Measurements from ENCODE around the gene LARP1B.
"Not testable (repeated sequence)": the region's sequence is repeated elsewhere in the genome, so short reads cannot be mapped to it uniquely, and the experiment has no call there.

LARP1B gene

GRCh38 chr4:128060699-128061565 is at the start of gene LARP1B:
Gene LARP1B, plus strand, starts transcription at chr4:128061312. Its CDS starts 13,640 bp downstream, at chr4:128074952.
- in situ Hi-C loops (cut with HindIII; ENCODE audit: low sequenced_read_pairs): no loop called here

- in situ Hi-C loops (cut with HindIII; ENCODE audit: low sequenced_read_pairs): no loop called here
Measured at GRCh38 chr4:128025319-128025718, 35.8 kb upstream of the LARP1B start.

GRCh38 chr4:128029907-128030306 is 31.2 kb upstream of the LARP1B start:
- in situ Hi-C loops (cut with HindIII; ENCODE audit: low sequenced_read_pairs): no loop called here

- in situ Hi-C loops (cut with HindIII; ENCODE audit: low sequenced_read_pairs): no loop called here
Measured at GRCh38 chr4:128031756-128032384, 29.2 kb upstream of the LARP1B start.

- in situ Hi-C loops (cut with HindIII; ENCODE audit: low sequenced_read_pairs): no loop called here
Measured at GRCh38 chr4:128039568-128039967, 21.5 kb upstream of the LARP1B start.

- in situ Hi-C loops (cut with HindIII; ENCODE audit: low sequenced_read_pairs): not testable (repeated sequence)
Measured at GRCh38 chr4:128047019-128047418, 14.1 kb upstream of the LARP1B start.

GRCh38 chr4:128047514-128047913 is 13.6 kb upstream of the LARP1B start:
- in situ Hi-C loops (cut with HindIII; ENCODE audit: low sequenced_read_pairs): not testable (repeated sequence)

GRCh38 chr4:128051229-128051628 is 9.9 kb upstream of the LARP1B start:
- in situ Hi-C loops (cut with HindIII; ENCODE audit: low sequenced_read_pairs): not testable (repeated sequence)

GRCh38 chr4:128054907-128055306 is 6.2 kb upstream of the LARP1B start:
- in situ Hi-C loops (cut with HindIII; ENCODE audit: low sequenced_read_pairs): not testable (repeated sequence)

- in situ Hi-C loops (cut with HindIII; ENCODE audit: low sequenced_read_pairs): not testable (repeated sequence)
Measured at GRCh38 chr4:128055441-128056206, 5.5 kb upstream of the LARP1B start.

- in situ Hi-C loops (cut with HindIII; ENCODE audit: low sequenced_read_pairs): no loop called here
Measured at GRCh38 chr4:128056396-128056795, 4.7 kb upstream of the LARP1B start.

GRCh38 chr4:128060121-128060698 is 902 bp upstream of the LARP1B start:
- in situ Hi-C loops (cut with HindIII; ENCODE audit: low sequenced_read_pairs): no loop called here

- in situ Hi-C loops (cut with HindIII; ENCODE audit: low sequenced_read_pairs): no loop called here
Measured at GRCh38 chr4:128061566-128062536, 739 bp downstream of the LARP1B start.

- in situ Hi-C loops (cut with HindIII; ENCODE audit: low sequenced_read_pairs): not testable (repeated sequence)
Measured at GRCh38 chr4:128066453-128066820, 5.3 kb downstream of the LARP1B start.

- in situ Hi-C loops (cut with HindIII; ENCODE audit: low sequenced_read_pairs): no loop called here
Measured at GRCh38 chr4:128068918-128069317, 7.8 kb downstream of the LARP1B start.

- in situ Hi-C loops (cut with HindIII; ENCODE audit: low sequenced_read_pairs): no loop called here
Measured at GRCh38 chr4:128076464-128076863, 15.4 kb downstream of the LARP1B start.

GRCh38 chr4:128095293-128095692 is 34.2 kb downstream of the LARP1B start:
- in situ Hi-C loops (cut with HindIII; ENCODE audit: low sequenced_read_pairs): not testable (repeated sequence)

- in situ Hi-C loops (cut with HindIII; ENCODE audit: low sequenced_read_pairs): no loop called here
Measured at GRCh38 chr4:128107766-128108165, 46.7 kb downstream of the LARP1B start.

- in situ Hi-C loops (cut with HindIII; ENCODE audit: low sequenced_read_pairs): no loop called here
Measured at GRCh38 chr4:128123036-128123435, 61.9 kb downstream of the LARP1B start.

- in situ Hi-C loops (cut with HindIII; ENCODE audit: low sequenced_read_pairs): no loop called here
Measured at GRCh38 chr4:128130621-128131020, 69.5 kb downstream of the LARP1B start.

Data from DLD1 (cell line).